Upper lobe of left lung (tissue), 6 donors: ENCODE data around the gene PLCH2. TPM values are rescaled to one million over a fixed set of nuclear protein-coding genes. Genes with fewer than 3 reads are reported as not detected.

Experiments used
- ATAC-seq, 2 donors: fragments of 200-7000 bp; cut with Tn5 transposase; one replicate each; pipeline ENCODE4 v1.9.1; 2022; ENCODE audit warnings: mild to moderate bottlenecking in 2 of 2, moderate library complexity in 2 of 2; ENCODE audit not compliant: low FRiP score in 2 of 2
- DNase-seq, 2 donors: peaks; one replicate each; pipeline ENCODE4 v3.0.0-alpha.2; 2019 to 2020
- H3K27ac ChIP-seq, 4 donors: fragments of 200-600 bp; sonication (generic); one replicate each; pipeline ENCODE4 v1.5.1; 2016 to 2019
- H3K27me3 ChIP-seq, 4 donors: fragments of 200-600 bp; sonication (generic); one replicate each; pipeline ENCODE4 v1.5.1; 2017 to 2019
- H3K36me3 ChIP-seq, 4 donors: fragments of 200-600 bp; sonication (generic); one replicate each; pipeline ENCODE4 v1.5.1; 2016 to 2019
- H3K4me1 ChIP-seq, 4 donors: fragments of 200-600 bp; sonication (generic); one replicate each; pipeline ENCODE4 v1.5.1; 2018 to 2019
- H3K4me3 ChIP-seq, 4 donors: fragments of 200-600 bp; sonication (generic); one replicate each; pipeline ENCODE4 v1.5.1; 2017 to 2019; ENCODE audit warnings: mild to moderate bottlenecking in 2 of 4, moderate library complexity in 1 of 4
- H3K9me3 ChIP-seq, 4 donors: fragments of 200-600 bp; sonication (generic); one replicate each; pipeline ENCODE4 v1.5.1; 2018 to 2019
- EP300 ChIP-seq, 4 donors: sonication (generic); formaldehyde crosslinking; IDR thresholded peaks; one replicate each; pipeline ENCODE4 v1.5.1; 2017; ENCODE audit warnings: antibody characterized with exemption in 4 of 4, control low read depth in 2 of 4
- POLR2A ChIP-seq, 4 donors: fragments of 450-650 bp; IDR thresholded peaks; one replicate each; pipeline ENCODE4 v1.5.1; 2016 to 2017; ENCODE audit warnings: antibody characterized with exemption in 4 of 4, mild to moderate bottlenecking in 2 of 4
- POLR2AphosphoS5 ChIP-seq, 2 donors: sonication (generic); formaldehyde crosslinking; IDR thresholded peaks; one replicate each; pipeline ENCODE4 v1.5.1; 2017; ENCODE audit warnings: antibody characterized with exemption in 2 of 2
- WGBS, 2 donors: methylation state at CpG; one replicate each; pipeline ENCODE4 v1.1.5; 2017 to 2018; 5-methylcytosine and 5-hydroxymethylcytosine counted together
- total RNA-seq, 6 donors: library from RNA; depleted of rRNA in 4 of 6; stranded (reverse); fragments of >200 nt in 4 of 6; gene quantifications; one replicate each; pipeline versions ENCODE4 v1.1.0 to v1.2.1, GENCODE V29; 2016 to 2021
- TF ChIP-seq, protein P1 (sequence below), 6 experiments: fragments of 450-650 bp in 4 of 6; fragments of 200-600 bp in 2 of 6; sonication (generic) in 2 of 6; IDR thresholded peaks; one replicate each; pipeline ENCODE4 v1.5.1; 2016 to 2019; ENCODE audit warnings: antibody characterized with exemption in 6 of 6
- donor health status: DM: no; HTN: no; CAD: no; lungs with moderate emphysema.
- donor health status: DM: no; HTN: yes; CAD: no; lungs with severe emphysema.

Gene PLCH2
- total RNA-seq, 6 donors from 2014 or later = 1.5 to 7.3 (median 3.4) TPM

GRCh38 chr1:2428490-2428889, 47.6 kb upstream of the PLCH2 start:
- Histone ChIP-seq H3K4me3 (no peak overlapping the region), H3K27ac (no peak overlapping the region), H3K9me3 (peaks cover 0 to 11% (median 4%) of the 10 kb centered on the region in 4 donors), H3K36me3 (no peaks in the 10 kb centered on the region), H3K27me3 (no peaks in the 10 kb centered on the region), H3K4me1 (no peaks in the 10 kb centered on the region)
- TF ChIP-seq, protein P1, sequence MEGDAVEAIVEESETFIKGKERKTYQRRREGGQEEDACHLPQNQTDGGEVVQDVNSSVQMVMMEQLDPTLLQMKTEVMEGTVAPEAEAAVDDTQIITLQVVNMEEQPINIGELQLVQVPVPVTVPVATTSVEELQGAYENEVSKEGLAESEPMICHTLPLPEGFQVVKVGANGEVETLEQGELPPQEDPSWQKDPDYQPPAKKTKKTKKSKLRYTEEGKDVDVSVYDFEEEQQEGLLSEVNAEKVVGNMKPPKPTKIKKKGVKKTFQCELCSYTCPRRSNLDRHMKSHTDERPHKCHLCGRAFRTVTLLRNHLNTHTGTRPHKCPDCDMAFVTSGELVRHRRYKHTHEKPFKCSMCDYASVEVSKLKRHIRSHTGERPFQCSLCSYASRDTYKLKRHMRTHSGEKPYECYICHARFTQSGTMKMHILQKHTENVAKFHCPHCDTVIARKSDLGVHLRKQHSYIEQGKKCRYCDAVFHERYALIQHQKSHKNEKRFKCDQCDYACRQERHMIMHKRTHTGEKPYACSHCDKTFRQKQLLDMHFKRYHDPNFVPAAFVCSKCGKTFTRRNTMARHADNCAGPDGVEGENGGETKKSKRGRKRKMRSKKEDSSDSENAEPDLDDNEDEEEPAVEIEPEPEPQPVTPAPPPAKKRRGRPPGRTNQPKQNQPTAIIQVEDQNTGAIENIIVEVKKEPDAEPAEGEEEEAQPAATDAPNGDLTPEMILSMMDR (IDR thresholded peaks at IDR 0.05) = no peak
- TF ChIP-seq POLR2A (IDR thresholded peaks at IDR 0.05) (no peak), EP300 (IDR thresholded peaks at IDR 0.05) (no peak), POLR2AphosphoS5 (IDR thresholded peaks at IDR 0.05) (no peak)
- ATAC-seq (no peak), DNase-seq (peak in 1 of 2 donors; percentile 81)
- WGBS, 2 donors = 90 to 97% methylated on average over 13 to 15 of the region's 28 CpGs

GRCh38 chr1:2429780-2430591, 46.1 kb upstream of the PLCH2 start:
- Histone ChIP-seq H3K27ac (no peak overlapping the region), H3K9me3 (peaks cover 0 to 11% (median 2%) of the 10 kb centered on the region in 4 donors), H3K27me3 (no peaks in the 10 kb centered on the region), H3K4me1 (no peaks in the 10 kb centered on the region), H3K36me3 (no peaks in the 10 kb centered on the region), H3K4me3 (no peak overlapping the region)
- DNase-seq (peak in 1 of 2 donors; percentile 67), ATAC-seq (no peak)
- 72 to 77% methylated on average over 13 to 14 of the region's 20 CpGs for WGBS, 2 donors
- TF ChIP-seq POLR2A (IDR thresholded peaks at IDR 0.05) = no peak
- TF ChIP-seq, protein P1 (IDR thresholded peaks at IDR 0.05) = peak in 3 of 6 experiments; percentile 16 to 38 (median 35)

DNA sequence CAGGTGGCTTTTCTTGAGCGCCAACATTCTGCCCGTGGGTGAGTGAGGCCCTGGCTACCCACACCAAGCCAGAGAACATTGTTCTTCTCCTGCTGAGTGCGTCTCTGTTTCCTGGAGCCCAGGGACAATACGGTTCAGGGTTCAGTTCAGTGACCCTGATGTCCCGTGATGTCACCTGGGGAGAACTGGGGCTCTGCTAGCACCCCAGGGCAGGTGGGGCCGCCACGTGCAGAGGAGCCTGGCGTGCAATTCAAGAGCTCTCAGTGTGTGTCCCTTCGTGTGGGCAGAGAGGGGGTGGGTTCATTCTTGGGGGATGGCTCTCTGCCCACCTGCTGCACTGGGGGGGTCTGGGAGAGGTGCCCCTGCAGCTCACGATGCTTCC, 45.5 kb upstream of the PLCH2 start:
- H3K4me1 ChIP-seq = no peaks in the 10 kb centered on the region
- H3K27ac ChIP-seq = no peak overlapping the region
- TF ChIP-seq, protein P1 (IDR thresholded peaks at IDR 0.05) = no peak
- TF ChIP-seq EP300 (IDR thresholded peaks at IDR 0.05) = no peak
- TF ChIP-seq POLR2AphosphoS5 (IDR thresholded peaks at IDR 0.05) = no peak
- TF ChIP-seq POLR2A (IDR thresholded peaks at IDR 0.05) = no peak
- no peak for ATAC-seq
- H3K36me3 ChIP-seq = no peaks in the 10 kb centered on the region
- no peak overlapping the region for H3K4me3 ChIP-seq
- H3K9me3 ChIP-seq = peaks cover 0 to 11% (median 2%) of the 10 kb centered on the region in 4 donors
- 73 to 81% methylated on average over 4 to 10 of the region's 10 CpGs for WGBS, 2 donors
- peak in 1 of 2 donors; percentile 55 for DNase-seq
- no peaks in the 10 kb centered on the region for H3K27me3 ChIP-seq

GRCh38 chr1:2431103-2431502, 45.0 kb upstream of the PLCH2 start:
- no peak for TF ChIP-seq EP300 (IDR thresholded peaks at IDR 0.05)
- no peak for TF ChIP-seq POLR2AphosphoS5 (IDR thresholded peaks at IDR 0.05)
- TF ChIP-seq, protein P1 (IDR thresholded peaks at IDR 0.05) = no peak
- no peak for TF ChIP-seq POLR2A (IDR thresholded peaks at IDR 0.05)
- H3K4me1 ChIP-seq = no peaks in the 10 kb centered on the region
- peak in 1 of 2 donors; percentile 58 for DNase-seq
- ATAC-seq = no peak
- H3K27ac ChIP-seq = no peak overlapping the region
- peaks cover 0 to 11% (median 2%) of the 10 kb centered on the region in 4 donors for H3K9me3 ChIP-seq
- H3K36me3 ChIP-seq = no peaks in the 10 kb centered on the region
- H3K27me3 ChIP-seq = no peaks in the 10 kb centered on the region
- H3K4me3 ChIP-seq = no peak overlapping the region
- 61% methylated on average over 12 of the region's 16 CpGs; no CpG with 5 or more reads in 1 of the 2 donors for WGBS, 2 donors
